Transverse colon (tissue), 4 donors: ENCODE data around the gene PARD6B.

Experiments
- EP300 ChIP-seq: sonication (generic); formaldehyde crosslinking; IDR thresholded peaks from one replicate; pipeline ENCODE4 v1.6.1; 2017; ENCODE audit warnings: antibody characterized with exemption, low read depth
- POLR2A ChIP-seq: fragments of 450-650 bp; IDR thresholded peaks from one replicate; pipeline ENCODE4 v1.6.1; 2016; ENCODE audit warnings: antibody characterized with exemption, mild to moderate bottlenecking, moderate library complexity
- POLR2AphosphoS5 ChIP-seq, 3 donors: sonication (generic); formaldehyde crosslinking; IDR thresholded peaks; one replicate each; pipeline ENCODE4 v1.6.1; 2016; ENCODE audit warnings: antibody characterized with exemption in 3 of 3
- TF ChIP-seq, protein P1 (sequence below), 5 experiments: fragments of 200-600 bp in 3 of 5; fragments of 450-650 bp in 2 of 5; sonication (generic) in 3 of 5; IDR thresholded peaks; 1 replicate in 2 of 5; 2 replicates in 3 of 5; pipeline ENCODE4 v1.5.1; 2016 to 2017; ENCODE audit warnings: antibody characterized with exemption in 5 of 5, inconsistent platforms in 3 of 5, mild to moderate bottlenecking in 2 of 5, moderate library complexity in 1 of 5

DNA sequence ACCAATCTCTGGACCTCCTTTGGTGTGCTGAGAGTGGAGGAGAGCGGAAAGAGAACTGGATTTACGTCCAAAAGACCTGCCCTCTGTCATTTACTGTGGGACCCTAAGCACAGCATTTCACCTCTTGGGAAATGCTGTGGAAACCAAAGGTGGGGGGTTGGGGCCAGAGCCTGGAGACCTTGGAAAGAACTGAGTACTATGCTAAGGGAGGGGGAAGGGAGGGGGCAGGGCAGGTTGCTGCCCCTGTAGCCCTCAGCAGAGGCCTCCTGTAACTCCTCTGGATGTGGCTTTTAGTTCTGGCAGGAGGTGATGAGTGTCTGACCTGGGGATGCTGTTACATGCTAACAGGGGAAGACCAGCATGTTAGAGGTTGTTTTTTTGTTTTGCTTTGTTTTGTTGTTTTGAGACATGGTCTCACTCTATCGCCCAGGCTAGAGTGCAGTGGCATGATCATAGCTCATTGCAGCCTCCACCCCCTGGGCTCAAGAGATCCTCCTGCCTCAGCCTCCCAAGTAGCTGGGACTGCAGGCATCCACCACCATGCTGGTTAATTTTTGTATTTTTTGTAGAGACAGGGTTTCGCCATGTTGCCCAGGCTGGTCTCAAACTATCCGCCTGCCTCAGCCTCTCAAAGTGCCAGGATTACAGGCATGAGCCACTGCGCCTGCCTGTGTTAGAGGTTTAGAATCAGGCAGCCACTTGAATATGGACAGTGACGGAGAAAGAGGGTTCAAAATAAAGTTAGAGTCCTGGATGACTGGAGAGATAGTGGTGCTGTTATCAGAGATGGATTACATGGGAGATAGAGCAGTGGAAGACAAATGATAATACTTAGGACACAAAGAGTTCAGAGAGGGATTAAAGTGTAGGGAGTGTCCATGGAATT lies 18.4 kb upstream of the PARD6B start:
- TF ChIP-seq POLR2A (no peak), POLR2AphosphoS5 (IDR thresholded peaks at IDR 0.05) (no peak), EP300 (no peak)
- TF ChIP-seq, protein P1, sequence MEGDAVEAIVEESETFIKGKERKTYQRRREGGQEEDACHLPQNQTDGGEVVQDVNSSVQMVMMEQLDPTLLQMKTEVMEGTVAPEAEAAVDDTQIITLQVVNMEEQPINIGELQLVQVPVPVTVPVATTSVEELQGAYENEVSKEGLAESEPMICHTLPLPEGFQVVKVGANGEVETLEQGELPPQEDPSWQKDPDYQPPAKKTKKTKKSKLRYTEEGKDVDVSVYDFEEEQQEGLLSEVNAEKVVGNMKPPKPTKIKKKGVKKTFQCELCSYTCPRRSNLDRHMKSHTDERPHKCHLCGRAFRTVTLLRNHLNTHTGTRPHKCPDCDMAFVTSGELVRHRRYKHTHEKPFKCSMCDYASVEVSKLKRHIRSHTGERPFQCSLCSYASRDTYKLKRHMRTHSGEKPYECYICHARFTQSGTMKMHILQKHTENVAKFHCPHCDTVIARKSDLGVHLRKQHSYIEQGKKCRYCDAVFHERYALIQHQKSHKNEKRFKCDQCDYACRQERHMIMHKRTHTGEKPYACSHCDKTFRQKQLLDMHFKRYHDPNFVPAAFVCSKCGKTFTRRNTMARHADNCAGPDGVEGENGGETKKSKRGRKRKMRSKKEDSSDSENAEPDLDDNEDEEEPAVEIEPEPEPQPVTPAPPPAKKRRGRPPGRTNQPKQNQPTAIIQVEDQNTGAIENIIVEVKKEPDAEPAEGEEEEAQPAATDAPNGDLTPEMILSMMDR (IDR thresholded peaks at IDR 0.05) = no peak
